GM21528 (cell line): ENCODE data around the gene PRMT9.

Source experiments
- ATAC-seq: cut with Tn5 transposase; IDR thresholded peaks from one replicate; pipeline ENCODE4 v1.9.1; 2021; ENCODE audit warnings: mild to moderate bottlenecking, moderate library complexity; ENCODE audit not compliant: unreplicated experiment, low FRiP score

PRMT9 gene

GRCh38 chr4:147625733-147626132 is 58.2 kb downstream of the PRMT9 start:
- ATAC-seq, result no peak

- no peak for ATAC-seq
Measured at GRCh38 chr4:147620315-147620714, 63.6 kb downstream of the PRMT9 start.

- ATAC-seq, result peak; percentile 21
Measured at GRCh38 chr4:147617841-147618691, 65.9 kb downstream of the PRMT9 start.

DNA sequence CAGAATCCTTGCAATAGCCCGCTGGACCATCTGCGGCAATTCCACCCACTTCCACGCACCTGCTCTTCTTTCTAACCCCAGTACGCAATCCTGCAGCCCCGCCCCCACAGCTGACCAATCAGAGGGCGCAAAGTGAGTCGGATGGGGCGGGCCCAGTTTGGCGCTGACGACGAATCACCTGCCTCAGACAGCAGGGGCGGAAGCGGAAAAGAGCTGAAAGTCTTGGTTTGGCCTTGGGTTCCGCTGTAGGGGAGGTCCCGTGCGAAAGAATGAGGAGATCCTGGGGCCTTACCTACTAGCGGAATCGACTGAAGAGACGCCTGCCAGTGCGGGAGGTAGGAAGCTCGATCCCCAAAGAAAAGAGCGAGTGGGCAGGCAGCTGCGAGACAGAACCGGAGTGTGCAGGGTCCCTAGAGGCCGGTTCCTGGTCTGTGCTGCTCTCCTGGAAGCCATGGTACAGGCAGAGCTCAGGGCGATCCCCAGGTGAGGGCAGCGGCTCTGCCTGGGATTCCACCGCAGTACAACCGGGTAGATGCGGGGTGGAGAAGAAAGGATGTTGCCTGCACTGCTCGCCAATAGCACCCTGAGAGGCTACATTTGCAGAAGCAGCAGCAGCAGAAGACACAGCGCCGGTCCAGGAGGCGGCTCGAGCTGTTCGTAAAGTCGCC is 66.7 kb downstream of the PRMT9 start, which contains the start of gene TMEM184C:
TMEM184C (plus strand) TSS at position 225 of the 668 bp plus-strand sequence. CDS start 560 bp downstream, outside the sequence.
- ATAC-seq, result peak; percentile 100

DNA sequence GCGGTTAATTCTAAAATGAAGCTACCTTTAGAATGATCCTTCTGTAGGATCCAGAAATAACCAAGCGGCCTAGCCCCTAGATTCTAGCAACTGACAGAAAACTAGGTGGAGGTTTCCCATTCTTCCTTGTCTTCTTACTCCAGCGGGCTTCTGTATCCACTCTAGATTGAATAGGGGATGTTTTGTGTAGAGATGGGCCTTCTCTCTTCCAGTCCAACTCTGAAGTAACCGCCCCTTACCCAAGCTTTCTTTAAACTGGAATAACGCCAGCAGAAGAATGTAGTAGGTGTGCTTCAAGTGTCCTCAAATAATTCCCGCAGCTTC is 67.2 kb downstream of the PRMT9 start:
- peak; percentile 22 for ATAC-seq

DNA sequence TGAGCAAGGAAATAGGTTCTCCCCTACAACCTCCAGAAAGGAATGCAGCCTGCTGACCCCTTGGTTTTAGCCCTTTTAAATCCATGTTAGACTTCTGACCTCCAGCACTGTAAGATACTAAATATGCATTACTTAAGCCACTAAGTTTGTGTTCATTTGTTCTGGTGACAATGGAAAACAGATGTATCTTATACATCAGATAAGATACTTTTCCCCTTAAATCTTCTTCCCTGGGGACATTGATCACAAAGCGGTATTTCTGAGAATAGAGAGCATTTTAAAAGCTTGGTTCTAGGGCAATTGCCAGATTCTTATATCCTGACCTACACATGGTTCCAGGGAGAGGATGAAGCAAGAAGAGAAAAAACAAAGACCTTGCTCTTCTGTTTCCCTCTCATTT is 73.3 kb downstream of the PRMT9 start:
- ATAC-seq, result no peak

DNA sequence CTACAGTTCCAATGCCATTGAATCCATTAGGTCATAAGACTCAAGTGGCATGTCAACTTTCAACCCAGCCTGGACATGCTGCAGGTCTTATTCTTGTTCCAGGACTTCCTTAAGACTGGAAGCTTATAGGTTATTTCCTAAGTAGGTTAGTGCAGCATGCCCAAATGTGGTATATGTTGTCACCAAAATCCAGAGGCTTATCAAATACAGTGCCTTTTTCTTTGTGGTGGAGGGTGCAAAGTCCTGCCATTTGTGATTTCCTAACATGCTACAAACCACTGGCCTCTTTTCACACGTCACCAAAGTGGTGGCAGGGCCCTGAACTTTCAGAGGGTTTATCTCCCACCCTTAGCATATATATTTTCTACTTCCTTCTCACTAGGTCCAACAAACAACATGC is 76.5 kb downstream of the PRMT9 start:
- ATAC-seq, result no peak

DNA sequence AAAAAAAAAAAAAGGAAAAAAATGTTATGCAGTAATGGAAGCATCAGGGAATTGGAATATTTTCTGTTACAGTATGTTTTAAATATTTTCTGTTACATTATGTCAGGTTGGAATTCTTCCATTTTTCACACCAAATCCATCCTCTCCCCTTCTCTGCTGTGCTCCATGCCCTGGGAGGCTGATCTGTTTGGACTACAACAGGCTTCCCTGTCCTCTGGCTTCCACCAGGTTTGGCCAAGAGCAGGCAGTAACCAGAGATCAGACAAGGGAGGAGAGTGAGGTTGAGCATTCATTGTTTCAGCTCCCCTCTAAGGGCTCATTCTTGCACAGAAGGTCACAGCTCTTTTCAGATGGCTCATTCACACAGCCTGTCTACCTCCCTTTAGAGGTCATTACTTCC is 78.5 kb downstream of the PRMT9 start:
- no peak for ATAC-seq

DNA sequence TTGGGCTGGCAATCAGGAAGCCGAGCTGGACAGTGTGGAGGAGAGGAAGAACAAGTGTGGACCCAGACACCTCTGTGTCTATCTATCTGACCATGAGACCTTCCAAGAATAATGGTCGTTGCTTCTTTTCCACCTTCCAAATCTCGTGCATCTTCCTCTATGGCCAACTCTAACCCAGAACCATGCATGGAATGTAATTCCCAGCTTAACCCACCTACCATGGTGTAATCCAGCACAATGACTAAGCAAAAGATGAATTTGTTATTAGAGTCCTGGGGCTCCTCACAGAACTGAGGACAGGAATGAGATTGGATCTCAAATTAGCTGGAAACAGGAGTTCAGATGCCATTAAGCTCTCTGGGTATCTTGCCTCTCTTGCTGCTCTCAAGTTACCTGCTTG is 84.2 kb downstream of the PRMT9 start:
- no peak for ATAC-seq

- no peak for ATAC-seq
Measured at GRCh38 chr4:147599206-147599605, 84.8 kb downstream of the PRMT9 start.

DNA sequence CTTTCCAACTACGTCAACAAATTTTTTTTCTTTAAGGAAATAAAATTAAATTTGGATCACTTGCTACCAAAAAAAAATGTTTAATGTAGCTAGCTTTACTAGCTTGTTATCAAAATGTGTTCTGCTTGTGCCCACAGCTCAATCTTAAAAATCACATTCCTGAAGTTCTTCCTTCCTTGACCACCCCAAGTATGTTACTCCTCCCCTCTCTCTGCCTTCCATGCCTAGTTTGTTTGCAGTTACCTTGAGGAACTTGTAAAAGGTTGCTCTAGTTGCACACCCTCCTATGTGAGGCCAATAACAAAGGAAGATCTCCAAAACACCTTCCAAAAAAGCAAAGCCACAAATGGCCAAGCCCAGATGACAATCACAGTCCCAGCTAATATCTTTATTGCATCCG is 86.4 kb downstream of the PRMT9 start:
- ATAC-seq, result no peak

DNA sequence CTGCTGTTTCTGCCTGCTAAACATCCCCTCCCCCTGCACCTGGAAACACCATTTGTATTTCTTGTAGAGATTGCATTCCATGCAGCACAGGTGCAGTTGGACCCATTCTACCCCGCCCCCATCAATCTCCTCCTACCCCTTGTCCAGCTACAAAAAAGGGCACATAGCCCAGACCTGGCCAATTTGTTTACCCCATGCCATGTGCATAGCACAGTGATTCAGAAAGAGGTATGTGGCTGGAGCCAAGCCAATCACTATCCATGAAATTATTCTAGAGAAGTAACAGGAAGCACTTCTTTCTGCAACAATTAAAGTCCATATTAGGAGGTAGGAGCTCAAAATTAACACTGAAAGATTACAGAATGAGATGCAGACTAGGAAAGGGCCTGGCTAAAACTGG is 87.0 kb downstream of the PRMT9 start:
- no peak for ATAC-seq

DNA sequence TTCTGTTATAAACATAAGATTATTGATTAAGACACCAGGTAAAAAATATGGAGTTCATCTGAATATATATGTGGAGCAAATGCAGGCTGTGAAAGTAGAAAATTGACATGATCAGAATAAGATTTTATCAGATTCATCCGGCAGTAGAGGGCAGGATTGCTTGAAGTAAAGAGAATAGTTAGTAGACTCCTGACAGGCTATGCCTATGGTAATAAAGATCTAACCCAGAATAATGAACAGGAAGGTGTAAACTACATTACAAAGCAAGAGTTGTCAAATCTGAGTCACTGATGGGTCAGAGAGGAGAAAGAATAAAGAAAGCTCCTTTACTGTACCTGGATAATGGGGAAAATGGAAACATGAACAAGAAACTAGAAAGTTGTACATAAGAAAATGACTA is 87.6 kb downstream of the PRMT9 start:
- no peak for ATAC-seq

DNA sequence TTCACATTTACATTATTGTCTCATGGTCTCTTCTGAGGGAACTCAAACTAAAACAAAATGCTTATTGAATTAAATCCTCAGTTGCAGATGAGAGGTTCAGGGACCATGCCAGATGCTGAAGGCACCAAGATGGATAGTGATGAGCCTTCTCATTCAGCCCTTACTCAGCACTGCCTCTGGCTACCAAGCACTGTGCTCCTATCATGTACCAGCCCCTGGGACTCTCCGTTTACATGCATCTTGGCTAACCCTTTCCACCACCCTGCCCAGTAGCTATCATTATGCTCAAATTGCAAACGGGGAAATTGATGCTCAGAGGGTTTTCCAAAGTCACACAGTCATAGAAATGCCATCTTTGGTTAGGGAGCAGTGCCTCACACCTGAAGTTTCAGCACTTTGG is 89.4 kb downstream of the PRMT9 start:
- ATAC-seq, result no peak

DNA sequence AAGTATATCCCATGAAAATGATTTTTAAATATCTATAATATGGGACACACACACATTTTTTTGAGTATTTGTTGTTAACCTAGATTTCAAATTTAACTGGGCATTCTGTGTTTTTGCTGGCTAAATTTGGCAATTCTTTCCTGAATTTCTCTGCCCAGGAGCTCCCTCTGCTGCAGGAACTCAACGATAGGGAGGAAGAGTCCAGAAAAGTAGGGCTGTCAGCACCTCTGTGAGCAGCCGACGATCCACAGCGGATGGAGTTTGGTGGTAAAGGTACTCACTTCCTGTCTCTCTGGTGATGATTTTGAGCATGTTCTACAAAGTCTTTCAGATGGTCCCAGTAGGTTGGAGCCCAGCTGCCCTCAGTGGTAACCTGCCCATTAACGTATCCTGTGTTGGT is 89.9 kb downstream of the PRMT9 start:
- no peak for ATAC-seq

DNA sequence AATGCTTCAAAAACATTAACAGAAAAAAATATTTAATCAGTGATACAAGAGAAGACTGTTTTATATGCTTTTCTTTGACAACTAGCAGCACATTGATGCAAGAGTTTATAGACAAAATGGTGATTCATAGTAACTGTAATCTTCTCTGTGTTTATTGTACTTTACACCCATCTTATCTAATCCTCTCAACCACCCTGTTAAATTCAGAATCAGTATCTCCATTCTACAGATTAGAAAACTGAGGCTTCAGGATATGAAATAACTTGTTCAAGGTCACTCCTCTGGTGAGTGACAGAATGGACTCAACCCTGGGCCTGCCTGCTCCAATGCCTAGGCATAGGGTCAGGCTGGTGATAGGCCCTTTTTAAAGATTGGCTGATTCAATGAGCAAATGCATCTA is 92.9 kb downstream of the PRMT9 start:
- no peak for ATAC-seq

DNA sequence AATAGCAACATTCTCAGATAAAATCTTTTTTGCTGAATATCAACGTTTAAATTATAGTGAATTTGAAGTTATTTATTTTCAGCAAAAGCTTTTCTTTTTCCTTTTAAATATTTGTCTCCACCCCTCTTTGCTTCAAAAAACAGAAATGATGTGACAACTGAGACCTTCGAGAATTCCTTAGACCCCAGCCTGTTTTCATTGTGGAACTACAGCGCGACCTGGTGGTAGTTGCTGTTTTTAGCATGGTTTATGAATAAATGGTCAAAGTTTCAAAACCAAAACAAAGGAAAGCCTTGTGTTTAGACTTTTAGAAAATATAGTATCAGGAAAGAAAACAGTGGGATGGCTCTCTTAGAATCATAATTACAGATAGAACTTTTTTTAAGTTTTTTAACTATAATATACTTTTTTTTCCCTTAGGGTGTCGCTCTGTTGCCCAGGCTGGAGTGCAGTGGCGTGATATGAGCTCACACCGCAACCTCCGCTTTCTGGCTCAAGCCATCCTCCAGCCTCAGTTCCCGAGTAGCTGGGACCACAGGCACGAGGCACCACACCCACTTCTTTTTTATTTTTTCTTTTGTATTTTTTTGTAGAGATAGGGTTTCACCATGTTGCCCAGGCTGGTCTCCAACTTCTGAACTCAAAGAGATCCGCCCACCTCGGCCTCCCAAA is 93.6 kb downstream of the PRMT9 start:
- no peak for ATAC-seq

DNA sequence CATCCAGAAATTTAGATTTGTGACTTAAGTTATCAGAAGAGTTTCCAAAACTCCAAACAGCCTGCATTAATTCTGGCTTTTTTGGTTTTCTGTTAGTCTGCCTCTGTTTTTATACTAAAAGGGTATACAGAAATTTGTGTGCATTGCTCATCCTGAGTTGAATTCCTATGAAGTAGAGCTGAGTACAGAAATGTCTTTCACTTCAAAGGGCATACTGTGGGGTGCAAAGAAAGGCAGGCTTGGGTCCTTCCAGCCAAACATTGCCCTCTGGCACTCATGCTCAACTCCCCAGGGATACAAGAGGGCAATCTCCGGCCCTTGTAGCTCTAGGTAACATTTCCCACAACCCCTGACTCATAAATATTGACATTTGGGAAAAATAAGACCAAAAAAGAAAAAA is 94.4 kb downstream of the PRMT9 start:
- ATAC-seq, result no peak
